Peyer's patch (tissue), 4 donors: Measurements from ENCODE around the gene CDH1. TPM values are rescaled to one million over a fixed set of nuclear protein-coding genes. Genes with fewer than 3 reads are reported as not detected.

Experiments
- DNase-seq, 3 donors: peaks; one replicate each; pipeline ENCODE4 v3.0.0-alpha.2; 2017 to 2019
- H3K27ac ChIP-seq, 4 donors: fragments of 200-600 bp; sonication (generic); one replicate each; pipeline ENCODE4 v1.5.1; 2016 to 2019
- H3K27me3 ChIP-seq, 2 donors: fragments of 200-600 bp; sonication (generic); one replicate each; pipeline ENCODE4 v1.5.1; 2019
- H3K36me3 ChIP-seq, 3 donors: fragments of 200-600 bp; sonication (generic); one replicate each; pipeline ENCODE4 v1.5.1; 2016 to 2019
- H3K4me1 ChIP-seq, 4 donors: fragments of 200-600 bp; sonication (generic); one replicate each; pipeline ENCODE4 v1.5.1; 2016 to 2019
- H3K4me3 ChIP-seq, 4 donors: fragments of 200-600 bp; sonication (generic); 1 replicate in 3 of 4; 2 replicates in 1 of 4; pipeline ENCODE4 v1.5.1; 2016 to 2019; ENCODE audit warnings: mild to moderate bottlenecking in 1 of 4
- H3K9me3 ChIP-seq, 4 donors: fragments of 200-600 bp; sonication (generic); one replicate each; pipeline ENCODE4 v1.5.1; 2016 to 2019; ENCODE audit warnings: mild to moderate bottlenecking in 1 of 4
- POLR2A ChIP-seq, 2 donors: fragments of 450-650 bp; IDR thresholded peaks; one replicate each; pipeline ENCODE4 v1.5.1; 2017; ENCODE audit warnings: antibody characterized with exemption in 2 of 2, mild to moderate bottlenecking in 2 of 2, moderate library complexity in 2 of 2
- total RNA-seq, 4 donors: library from RNA; depleted of rRNA; stranded (reverse); fragments of >200 nt; gene quantifications; one replicate each; pipeline ENCODE4 v1.1.0, GENCODE V29; 2016
- TF ChIP-seq, protein P1 (sequence below), 6 experiments: fragments of 450-650 bp in 4 of 6; fragments of 200-600 bp in 2 of 6; sonication (generic) in 1 of 6; IDR thresholded peaks; one replicate each; pipeline ENCODE4 v1.5.1; 2017 to 2019; ENCODE audit warnings: antibody characterized with exemption in 6 of 6, mild to moderate bottlenecking in 3 of 6, moderate library complexity in 1 of 6

The CDH1 gene
- total RNA-seq, 4 donors from 2014 or later, result 56.9 to 612 (median 429) TPM

DNA sequence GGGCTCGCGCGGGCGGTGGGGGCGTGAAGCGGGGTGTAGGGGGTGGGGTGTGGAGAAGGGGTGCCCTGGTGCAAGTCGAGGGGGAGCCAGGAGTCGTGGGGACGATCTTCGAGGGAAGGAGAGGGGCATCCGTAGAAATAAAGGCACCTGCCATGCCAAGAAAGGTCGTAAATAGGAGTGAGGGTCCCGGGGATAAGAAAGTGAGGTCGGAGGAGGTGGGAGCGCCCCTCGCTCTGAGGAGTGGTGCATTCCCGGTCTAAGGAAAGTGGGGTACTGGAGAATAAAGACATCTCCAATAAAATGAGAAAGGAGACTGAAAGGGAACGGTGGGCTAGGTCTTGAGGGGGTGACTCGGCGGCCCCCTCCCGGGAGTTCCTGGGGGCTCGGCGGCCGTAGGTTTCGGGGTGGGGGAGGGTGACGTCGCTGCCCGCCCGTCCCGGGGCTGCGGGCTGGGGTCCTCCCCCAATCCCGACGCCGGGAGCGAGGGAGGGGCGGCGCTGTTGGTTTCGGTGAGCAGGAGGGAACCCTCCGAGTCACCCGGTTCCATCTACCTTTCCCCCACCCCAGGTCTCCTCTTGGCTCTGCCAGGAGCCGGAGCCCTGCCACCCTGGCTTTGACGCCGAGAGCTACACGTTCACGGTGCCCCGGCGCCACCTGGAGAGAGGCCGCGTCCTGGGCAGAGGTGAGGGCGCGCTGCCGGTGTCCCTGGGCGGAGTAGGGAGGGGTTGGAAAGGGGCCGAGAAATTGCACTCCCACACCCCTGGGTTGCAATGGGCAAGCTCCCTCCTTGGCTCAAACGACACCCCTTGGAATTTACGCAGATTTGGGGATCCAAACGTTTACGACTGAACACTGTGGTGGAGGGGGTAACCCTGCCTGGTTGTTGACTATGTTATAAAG lies 888 bp downstream of the CDH1 start:
- Histone ChIP-seq H3K4me3 (peak overlapping the region; percentile 29 to 73 (median 58)), H3K27me3 (no peaks in the 10 kb centered on the region), H3K4me1 (peaks cover 0 to 26% (median 8%) of the 10 kb centered on the region in 4 donors), H3K27ac (peak overlapping the region in 3 of 4 donors; percentile 89 to 90 (median 89)), H3K9me3 (peaks cover 0 to 7% (median 0%) of the 10 kb centered on the region in 4 donors), H3K36me3 (no peaks in the 10 kb centered on the region)
- TF ChIP-seq POLR2A (IDR thresholded peaks at IDR 0.05), result peak in 1 of 2 donors; percentile 30
- TF ChIP-seq, protein P1, sequence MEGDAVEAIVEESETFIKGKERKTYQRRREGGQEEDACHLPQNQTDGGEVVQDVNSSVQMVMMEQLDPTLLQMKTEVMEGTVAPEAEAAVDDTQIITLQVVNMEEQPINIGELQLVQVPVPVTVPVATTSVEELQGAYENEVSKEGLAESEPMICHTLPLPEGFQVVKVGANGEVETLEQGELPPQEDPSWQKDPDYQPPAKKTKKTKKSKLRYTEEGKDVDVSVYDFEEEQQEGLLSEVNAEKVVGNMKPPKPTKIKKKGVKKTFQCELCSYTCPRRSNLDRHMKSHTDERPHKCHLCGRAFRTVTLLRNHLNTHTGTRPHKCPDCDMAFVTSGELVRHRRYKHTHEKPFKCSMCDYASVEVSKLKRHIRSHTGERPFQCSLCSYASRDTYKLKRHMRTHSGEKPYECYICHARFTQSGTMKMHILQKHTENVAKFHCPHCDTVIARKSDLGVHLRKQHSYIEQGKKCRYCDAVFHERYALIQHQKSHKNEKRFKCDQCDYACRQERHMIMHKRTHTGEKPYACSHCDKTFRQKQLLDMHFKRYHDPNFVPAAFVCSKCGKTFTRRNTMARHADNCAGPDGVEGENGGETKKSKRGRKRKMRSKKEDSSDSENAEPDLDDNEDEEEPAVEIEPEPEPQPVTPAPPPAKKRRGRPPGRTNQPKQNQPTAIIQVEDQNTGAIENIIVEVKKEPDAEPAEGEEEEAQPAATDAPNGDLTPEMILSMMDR (IDR thresholded peaks at IDR 0.05), result peak in 4 of 6 experiments; percentile 23 to 84 (median 66)
- peak in 2 of 3 donors; percentile 84 to 90 for DNase-seq

DNA sequence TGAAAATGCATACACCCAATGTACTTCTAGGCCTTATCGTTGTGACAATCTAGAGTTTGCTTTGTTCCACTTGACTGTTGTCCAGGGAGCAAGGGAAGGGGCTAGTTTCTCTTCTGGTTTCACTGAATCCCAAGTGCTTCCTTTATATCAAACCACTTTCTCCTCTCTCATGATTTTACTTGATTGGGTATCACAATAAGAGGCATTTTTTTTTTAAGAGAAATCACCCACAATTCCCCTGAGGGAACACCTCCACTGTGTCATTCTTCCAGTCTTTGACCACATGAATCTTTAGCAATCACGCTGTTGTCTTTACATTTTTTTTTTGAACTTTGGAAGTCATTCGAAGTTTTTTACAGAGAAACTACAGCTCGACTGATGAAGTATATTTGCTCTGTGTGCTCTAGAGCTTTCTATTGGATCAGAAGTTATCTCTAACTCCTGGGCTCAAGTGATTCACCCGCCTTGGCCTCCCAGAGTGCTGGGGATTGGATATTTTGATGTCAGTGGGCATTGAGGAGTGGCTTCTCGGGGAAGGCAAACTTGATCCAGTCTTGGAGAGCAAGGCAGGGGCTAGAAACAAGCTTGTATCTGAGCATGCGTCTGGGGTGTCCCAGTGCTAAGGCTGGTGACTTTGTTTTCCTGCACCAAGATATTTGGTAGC lies 3.0 kb downstream of the CDH1 start:
- Histone ChIP-seq H3K4me1 (peaks cover 0 to 48% (median 10%) of the 10 kb centered on the region in 4 donors), H3K27me3 (no peaks in the 10 kb centered on the region), H3K27ac (peak overlapping the region in 2 of 4 donors; percentile 37 to 84), H3K4me3 (peak overlapping the region in 2 of 4 donors; percentile 20 to 73), H3K36me3 (no peaks in the 10 kb centered on the region), H3K9me3 (peaks cover 0 to 7% (median 0%) of the 10 kb centered on the region in 4 donors)
- DNase-seq, result no peak
- TF ChIP-seq, protein P1 (IDR thresholded peaks at IDR 0.05), result no peak
- no peak for TF ChIP-seq POLR2A (IDR thresholded peaks at IDR 0.05)

DNA sequence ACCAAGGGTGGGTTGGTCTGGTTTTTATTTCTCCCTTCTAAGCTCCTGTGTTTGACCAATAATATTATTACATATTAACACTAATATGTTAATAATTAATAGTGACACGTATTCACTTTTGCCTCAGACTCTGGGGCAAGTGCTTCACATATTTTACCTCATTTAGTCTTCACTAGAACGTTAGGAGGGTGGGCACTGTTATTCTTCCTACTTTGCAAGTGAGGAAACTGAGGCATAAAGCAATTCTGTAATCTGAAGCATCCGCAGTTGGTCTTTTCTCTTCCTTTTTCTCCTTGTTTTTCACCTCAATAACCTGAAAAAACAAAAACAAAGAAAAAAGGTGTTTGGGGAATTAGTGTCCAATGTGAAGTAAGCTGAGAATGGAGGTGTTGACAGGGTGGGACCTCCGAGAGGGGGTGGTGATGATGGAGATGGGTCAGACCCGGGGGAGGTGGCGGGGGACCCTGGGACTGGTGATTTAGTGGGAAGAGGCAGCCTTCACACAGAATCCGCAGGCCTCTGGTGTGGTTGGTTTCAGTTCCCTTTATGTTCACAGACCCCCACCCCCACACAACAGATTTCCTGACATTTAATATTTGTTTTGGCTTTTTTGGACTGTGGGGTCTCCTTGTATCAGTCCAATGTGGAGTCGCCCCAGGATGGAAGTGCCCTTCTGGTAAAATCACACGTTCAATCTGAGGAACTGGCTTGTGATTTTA lies 3.7 kb downstream of the CDH1 start:
- no peak for DNase-seq
- TF ChIP-seq, protein P1 (IDR thresholded peaks at IDR 0.05), result no peak
- no peak for TF ChIP-seq POLR2A (IDR thresholded peaks at IDR 0.05)
- H3K36me3 ChIP-seq, result no peaks in the 10 kb centered on the region
- peak overlapping the region in 2 of 4 donors; percentile 37 to 84 for H3K27ac ChIP-seq
- H3K4me3 ChIP-seq, result peak overlapping the region in 2 of 4 donors; percentile 20 to 73
- peaks cover 0 to 50% (median 10%) of the 10 kb centered on the region in 4 donors for H3K4me1 ChIP-seq
- H3K9me3 ChIP-seq, result peaks cover 0 to 7% (median 0%) of the 10 kb centered on the region in 4 donors
- no peaks in the 10 kb centered on the region for H3K27me3 ChIP-seq

DNA sequence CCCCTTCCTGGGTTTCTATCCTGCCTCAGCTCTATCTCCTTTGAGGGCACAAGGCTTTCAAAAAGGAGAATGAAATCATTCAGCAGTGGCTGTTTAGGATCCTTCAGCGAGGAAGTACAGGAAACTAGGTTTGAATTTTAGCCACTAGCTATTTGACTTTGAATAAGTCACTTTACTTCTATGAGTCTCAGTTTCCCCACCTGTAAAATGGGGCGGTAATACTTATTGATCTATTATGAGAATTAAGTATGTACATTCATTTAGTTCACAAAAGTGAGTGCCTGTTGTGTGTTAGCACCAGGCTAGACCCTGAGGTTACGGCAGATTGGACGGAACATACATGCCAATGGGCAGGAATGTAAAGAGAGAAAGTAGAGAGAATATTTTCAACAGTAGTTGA lies 6.6 kb downstream of the CDH1 start:
- Histone ChIP-seq H3K27me3 (no peaks in the 10 kb centered on the region), H3K9me3 (no peaks in the 10 kb centered on the region), H3K36me3 (peaks cover 0 to 7% (median 0%) of the 10 kb centered on the region in 3 donors), H3K4me3 (no peak overlapping the region), H3K27ac (peak overlapping the region in 3 of 4 donors; percentile 69 to 84 (median 74)), H3K4me1 (peaks cover 0 to 54% (median 4%) of the 10 kb centered on the region in 4 donors)
- TF ChIP-seq, protein P1 (IDR thresholded peaks at IDR 0.05), result no peak
- TF ChIP-seq POLR2A (IDR thresholded peaks at IDR 0.05), result no peak
- no peak for DNase-seq

DNA sequence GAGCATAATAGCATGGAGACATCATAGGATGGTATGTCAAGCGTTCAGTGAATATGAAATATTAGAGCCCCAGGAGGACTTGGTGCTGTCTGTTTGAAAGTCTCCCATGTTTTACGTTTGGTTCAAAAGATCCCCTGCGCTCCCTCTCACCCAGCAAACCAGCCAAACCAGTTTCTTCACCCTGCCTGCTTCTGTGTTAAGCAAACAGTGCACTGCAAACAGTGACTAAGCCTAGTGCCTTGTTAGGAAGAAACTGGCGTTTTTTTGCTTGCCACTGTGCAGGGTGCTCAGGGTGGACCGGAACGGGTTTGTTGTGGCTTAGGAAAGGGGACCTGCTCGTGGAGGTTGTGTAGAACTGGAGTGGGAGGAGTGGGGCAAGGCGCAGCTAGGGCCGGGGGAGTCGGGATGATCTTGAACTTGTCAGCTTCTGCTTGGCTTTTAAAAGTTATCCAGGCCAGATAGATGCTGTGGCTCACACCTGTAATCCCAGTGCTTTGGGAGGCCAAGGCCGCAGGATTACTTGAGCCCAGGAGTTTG lies 7.7 kb downstream of the CDH1 start:
- DNase-seq, result peak in 2 of 3 donors; percentile 60 to 78
- Histone ChIP-seq H3K9me3 (no peaks in the 10 kb centered on the region), H3K27ac (peak overlapping the region in 3 of 4 donors; percentile 69 to 84 (median 74)), H3K27me3 (no peaks in the 10 kb centered on the region), H3K4me1 (peaks cover 0 to 54% (median 4%) of the 10 kb centered on the region in 4 donors), H3K36me3 (peaks cover 0 to 11% (median 0%) of the 10 kb centered on the region in 3 donors), H3K4me3 (peak overlapping the region in 2 of 4 donors; percentile 17 to 32)
- TF ChIP-seq POLR2A (IDR thresholded peaks at IDR 0.05), result peak in 1 of 2 donors; percentile 31
- TF ChIP-seq, protein P1 (IDR thresholded peaks at IDR 0.05), result no peak
